HL-60/S4 treated with phorbol 12-myristate 13-acetate at 8.2 ng/mL for 4 days and 3 days (cell line): Measurements from ENCODE around the gene ADAMTS14.

Experiments used
- in situ Hi-C: fragments of 300-500 bp; cut with MboI; formaldehyde crosslinking; loops from 2 replicates; pipeline ENCODE4 v1.15.0; 2022; ENCODE audit warnings: low sequenced_read_pairs

ADAMTS14 gene

GRCh38 chr10:70691611-70692010, 19.3 kb downstream of the ADAMTS14 start:
- in situ Hi-C loops: no loop called here

DNA sequence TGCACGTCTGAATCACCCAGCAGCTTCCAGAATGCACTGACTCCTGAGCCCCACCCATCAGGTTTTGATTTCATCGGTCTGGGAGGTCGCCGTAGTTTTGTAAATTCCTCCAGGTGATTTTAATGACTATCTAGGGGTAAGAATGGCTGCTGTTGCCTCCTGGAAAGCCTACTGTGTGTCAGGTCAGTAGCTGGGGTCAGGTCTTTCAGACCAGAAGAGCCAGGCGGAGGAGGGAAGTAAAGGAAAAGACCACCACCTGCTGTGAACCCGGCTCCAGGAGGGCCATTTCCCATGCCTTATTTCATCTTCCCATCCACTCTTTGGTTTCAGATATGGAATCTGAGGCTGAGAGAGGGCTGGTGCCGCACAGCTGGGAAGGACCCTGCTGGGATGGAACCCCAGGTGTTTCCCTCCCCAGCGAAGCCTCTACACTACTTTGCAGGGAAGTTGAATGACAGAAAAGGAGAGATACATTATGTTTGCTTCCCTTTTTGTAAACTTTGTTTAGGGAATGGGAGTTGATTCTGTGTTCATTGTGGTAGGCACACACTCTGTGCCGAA, 19.8 kb downstream of the ADAMTS14 start:
- in situ Hi-C loops: no loop called here

GRCh38 chr10:70693619-70694335, 21.5 kb downstream of the ADAMTS14 start:
- in situ Hi-C loops: no loop called here

DNA sequence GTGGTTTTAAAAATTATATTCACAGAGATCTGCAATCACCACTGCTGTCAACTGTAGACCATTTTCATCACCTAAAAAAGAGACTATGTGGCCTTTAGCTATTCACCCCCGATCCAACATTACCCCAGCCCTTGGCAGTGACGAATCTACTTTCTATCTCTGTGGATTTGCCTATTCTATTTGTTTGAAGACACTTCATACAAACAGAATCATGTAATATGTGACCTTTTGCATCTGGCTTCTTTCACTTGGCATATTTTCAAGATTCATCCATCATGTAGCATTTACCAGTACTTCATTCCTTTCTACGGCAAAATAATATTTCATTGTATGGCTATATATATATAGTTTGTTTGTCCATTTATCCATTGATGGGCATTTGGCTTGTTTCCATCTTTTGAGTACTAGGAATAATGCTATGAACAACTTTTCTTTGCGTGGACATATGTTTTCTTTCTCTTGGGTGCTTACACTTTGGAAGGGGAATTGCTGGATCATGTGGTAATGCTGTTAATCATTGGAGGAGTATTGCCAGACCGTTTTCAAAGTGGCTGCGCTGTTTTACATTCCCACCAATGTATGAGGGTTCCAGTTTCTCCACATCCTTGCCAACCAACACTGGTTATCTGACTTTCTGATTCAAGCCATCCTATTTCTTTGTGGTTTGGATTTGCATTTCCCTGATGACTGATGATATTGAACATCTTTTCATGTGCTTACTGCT, 22.3 kb downstream of the ADAMTS14 start:
- in situ Hi-C loops: no loop called here

- in situ Hi-C loops: no loop called here
Measured at GRCh38 chr10:70695241-70696030, 23.1 kb downstream of the ADAMTS14 start.

GRCh38 chr10:70698211-70698610, 25.9 kb downstream of the ADAMTS14 start:
- in situ Hi-C loops: no loop called here

DNA sequence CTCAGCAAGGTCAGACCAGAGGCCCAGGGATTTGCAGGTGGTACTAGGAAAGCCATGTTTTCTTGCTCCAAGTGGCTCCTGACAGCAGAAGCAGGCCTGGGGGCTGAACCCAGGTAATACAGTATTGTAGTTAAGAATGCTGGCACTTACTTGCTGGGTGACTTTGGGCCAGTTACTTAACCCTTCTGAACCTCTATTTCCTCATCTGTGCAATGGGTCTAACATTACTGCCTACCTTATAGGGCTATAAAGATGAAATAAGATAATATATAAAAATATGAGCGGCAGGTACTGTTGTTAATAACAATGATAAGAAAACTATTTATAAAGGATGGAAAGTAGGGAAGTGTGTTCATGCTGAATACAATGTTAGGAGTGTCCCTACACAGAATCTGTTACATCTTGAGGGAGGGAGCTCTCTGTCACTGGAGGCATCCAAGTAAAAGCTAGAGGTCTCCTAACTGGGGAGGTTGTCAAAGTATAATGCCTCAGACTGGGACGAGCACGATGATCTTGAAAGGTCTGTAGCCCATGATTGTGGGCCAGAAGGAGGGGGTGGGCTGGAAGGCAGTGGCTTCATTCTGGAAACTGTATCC, 26.9 kb downstream of the ADAMTS14 start:
- in situ Hi-C loops: no loop called here

GRCh38 chr10:70699659-70700174, 27.4 kb downstream of the ADAMTS14 start:
- in situ Hi-C loops: no loop called here

- in situ Hi-C loops: no loop called here
Measured at GRCh38 chr10:70702190-70702763, 30.0 kb downstream of the ADAMTS14 start.

DNA sequence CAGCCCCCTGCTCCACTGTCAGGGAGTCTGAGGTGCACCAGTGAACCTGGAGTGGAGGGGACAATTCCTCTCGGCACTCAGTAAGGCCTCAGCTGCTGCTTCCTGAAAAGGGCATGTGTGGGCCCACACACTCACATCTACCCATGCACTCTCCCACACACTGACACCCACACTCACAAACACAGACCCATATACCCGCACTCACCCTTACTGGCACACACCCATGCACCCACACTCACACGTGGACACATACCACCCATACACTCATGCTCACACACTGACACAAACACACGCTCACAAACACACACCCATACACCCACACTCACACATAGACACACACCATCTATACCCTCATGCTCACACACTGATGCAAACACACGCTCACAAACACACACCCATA, 31.9 kb downstream of the ADAMTS14 start:
- in situ Hi-C loops: no loop called here

DNA sequence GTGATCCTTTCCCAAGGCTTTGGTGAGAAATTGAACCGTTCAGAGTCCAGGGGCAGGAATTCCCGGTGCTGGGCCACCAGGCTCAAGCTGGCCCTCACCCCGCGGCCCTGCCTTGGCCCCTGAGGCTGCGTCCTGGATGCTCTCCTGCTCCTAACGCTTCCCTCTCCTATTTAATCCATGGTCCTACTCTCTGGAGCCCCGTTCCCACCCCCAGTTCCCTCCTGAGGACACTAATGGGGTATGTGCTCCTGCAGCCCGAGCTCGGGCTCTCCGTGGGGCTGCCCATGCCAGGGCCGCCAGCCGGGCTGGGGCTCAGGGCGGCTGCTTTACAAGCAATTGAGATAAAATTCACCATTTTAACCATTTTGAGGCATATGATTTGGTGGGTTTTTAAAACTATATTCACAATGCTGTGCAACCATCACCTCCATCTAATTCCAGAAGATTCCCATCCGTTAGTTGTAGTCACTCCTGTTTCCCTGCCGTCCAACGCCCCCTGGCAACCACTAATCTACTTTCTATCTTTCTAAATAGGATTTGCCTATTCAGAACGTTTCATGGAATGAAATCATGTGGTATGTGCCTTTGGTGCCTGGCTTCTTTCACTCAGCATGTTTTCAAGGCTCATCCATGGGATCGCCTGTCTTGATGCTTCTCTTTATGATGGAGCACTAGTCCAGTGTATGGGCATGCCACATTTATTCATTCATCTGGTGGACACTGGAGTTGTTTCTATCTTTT, 33.0 kb downstream of the ADAMTS14 start:
- in situ Hi-C loops: no loop called here

- in situ Hi-C loops: no loop called here
Measured at GRCh38 chr10:70711177-70711576, 38.9 kb downstream of the ADAMTS14 start.

- in situ Hi-C loops: no loop called here
Measured at GRCh38 chr10:70711911-70712310, 39.6 kb downstream of the ADAMTS14 start.

- in situ Hi-C loops: no loop called here
Measured at GRCh38 chr10:70714245-70714644, 41.9 kb downstream of the ADAMTS14 start.

DNA sequence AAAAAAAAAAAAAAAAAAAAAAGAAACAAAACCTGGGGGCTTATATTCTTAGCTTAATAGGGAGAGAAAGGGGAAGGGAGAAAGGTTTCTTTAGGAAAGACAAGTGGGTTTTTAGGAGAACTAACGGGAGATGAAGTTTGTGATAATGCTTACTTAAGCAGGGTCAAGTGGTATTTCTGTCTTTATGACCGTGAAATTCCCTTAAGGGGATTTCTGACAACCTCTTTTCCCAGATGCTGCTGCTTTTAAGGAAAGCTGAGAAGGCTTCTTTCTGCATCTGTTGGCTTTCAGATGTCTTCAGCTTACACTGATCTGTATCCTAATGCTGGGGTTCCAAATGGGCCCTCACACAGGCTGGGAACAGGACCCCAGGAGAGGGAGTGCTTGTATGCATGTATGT, 42.6 kb downstream of the ADAMTS14 start:
- in situ Hi-C loops: no loop called here

DNA sequence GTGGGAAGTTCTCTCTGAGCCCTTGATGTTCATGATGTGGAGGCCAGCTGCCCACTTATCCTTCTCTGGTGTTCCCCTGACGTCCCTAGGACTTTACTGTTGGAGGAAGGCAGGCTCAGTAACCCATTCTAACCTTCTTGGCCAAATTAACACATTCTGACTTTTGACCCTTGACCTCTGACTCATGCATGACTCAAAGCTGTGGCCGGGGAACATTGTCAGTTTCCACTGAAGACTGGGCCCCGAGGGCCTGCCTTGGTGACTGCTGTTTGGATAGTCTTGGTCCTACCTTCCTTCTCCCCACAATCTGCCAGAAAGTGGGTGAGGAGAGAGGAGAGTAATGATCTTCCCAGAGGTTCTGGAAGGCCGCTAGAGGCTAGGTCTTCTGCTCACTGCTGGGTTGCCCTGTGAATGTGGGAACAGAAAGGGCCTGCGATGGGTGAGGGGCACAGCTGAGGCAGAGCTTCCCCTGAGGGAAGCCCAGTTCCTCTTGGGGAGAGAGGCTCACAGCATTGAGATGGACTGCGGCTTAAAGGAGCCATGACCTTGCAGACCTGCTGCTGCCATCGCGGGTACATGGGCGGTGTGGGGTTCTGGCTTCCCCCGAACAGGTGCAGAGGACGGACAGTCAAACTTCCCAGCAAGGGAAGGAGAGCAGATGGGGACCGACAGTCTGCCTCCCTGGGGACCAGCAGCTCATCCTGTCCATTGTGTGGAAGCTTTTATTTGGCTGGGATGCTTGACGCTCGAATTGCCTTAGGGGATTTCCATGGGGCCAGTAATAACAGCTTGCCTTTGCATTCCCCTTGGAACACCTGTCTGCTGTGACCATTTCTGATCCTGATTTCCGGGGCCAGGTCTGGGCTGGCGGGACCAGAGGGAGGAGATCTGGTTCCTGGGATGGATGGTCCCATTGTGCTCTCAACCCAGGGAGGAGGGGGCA, 43.8 kb downstream of the ADAMTS14 start:
- in situ Hi-C loops: no loop called here

- in situ Hi-C loops: no loop called here
Measured at GRCh38 chr10:70722820-70723424, 50.6 kb downstream of the ADAMTS14 start.

DNA sequence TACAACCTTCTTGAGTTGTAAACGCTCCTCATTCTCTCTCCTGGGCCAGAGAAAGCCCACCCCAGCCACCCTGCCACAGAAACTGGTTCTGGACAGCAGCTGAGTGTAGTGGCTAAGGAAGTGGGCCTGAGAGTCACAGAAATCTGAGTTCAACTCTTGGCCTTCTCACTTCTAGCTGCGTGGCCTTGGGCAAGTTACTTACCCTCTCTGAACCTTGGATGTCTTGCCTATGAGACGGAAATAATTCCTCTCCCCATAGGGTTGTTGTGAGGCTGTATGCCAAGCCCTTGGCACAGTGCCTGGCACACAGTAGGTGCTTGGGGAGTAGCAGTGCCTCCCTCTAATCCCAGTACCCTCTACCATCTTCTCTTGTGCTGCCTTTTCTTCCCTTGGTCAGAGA, 51.5 kb downstream of the ADAMTS14 start:
- in situ Hi-C loops: no loop called here
